SK-N-SH treated with all-trans-retinoic acid at 6 μM for 48 hours (cell line): ENCODE measurements around the gene TRPM1.
"Not testable (repeated sequence)": the region's sequence is repeated elsewhere in the genome, so short reads cannot be mapped to it uniquely, and the experiment has no call there.

Experiments
- ATAC-seq: fragments of 200-7000 bp; cut with Tn5 transposase; 3 replicates; pipeline ENCODE4 v1.9.1; 2020; ENCODE audit warnings: mild to moderate bottlenecking, moderate library complexity
- BACH2 ChIP-seq: fragments of 250-450 bp; sonication (Bioruptor Pico); IDR thresholded peaks from 2 replicates; pipeline ENCODE4 v1.9.0; 2021; ENCODE audit warnings: mild to moderate bottlenecking, borderline replicate concordance
- CSDC2 ChIP-seq: fragments of 250-450 bp; sonication (Bioruptor Pico); IDR thresholded peaks from 2 replicates; pipeline ENCODE4 v1.5.0; 2020; ENCODE audit warnings: mild to moderate bottlenecking, moderate library complexity
- OSR1 ChIP-seq: fragments of 250-450 bp; sonication (Bioruptor Pico); IDR thresholded peaks from 2 replicates; pipeline ENCODE4 v1.8.0; 2022; ENCODE audit warnings: moderate library complexity, mild to moderate bottlenecking, inconsistent platforms
- PPARA ChIP-seq: fragments of 250-450 bp; sonication (Bioruptor Pico); IDR thresholded peaks from 2 replicates; pipeline ENCODE4 v1.5.0; 2020; ENCODE audit warnings: mild to moderate bottlenecking, borderline replicate concordance
- RARB ChIP-seq: fragments of 250-450 bp; sonication (Bioruptor Pico); IDR thresholded peaks from 2 replicates; pipeline ENCODE4 v1.8.0; 2021; ENCODE audit warnings: mild to moderate bottlenecking, moderate library complexity
- SNAI2 ChIP-seq: fragments of 250-450 bp; sonication (Bioruptor Pico); IDR thresholded peaks from 2 replicates; pipeline ENCODE4 v1.5.0; 2020; ENCODE audit warnings: mild to moderate bottlenecking, moderate library complexity
- TCF4 ChIP-seq: fragments of 250-450 bp; sonication (Bioruptor Pico); IDR thresholded peaks from 2 replicates; pipeline ENCODE4 v1.8.0; 2021; ENCODE audit warnings: mild to moderate bottlenecking, moderate library complexity, borderline replicate concordance
- TOX ChIP-seq: fragments of 250-450 bp; sonication (Bioruptor Pico); IDR thresholded peaks from 2 replicates; pipeline ENCODE4 v1.8.0; 2021; ENCODE audit warnings: mild to moderate bottlenecking, moderate library complexity, borderline replicate concordance
- ZC3H10 ChIP-seq: fragments of 250-450 bp; sonication (Bioruptor Pico); IDR thresholded peaks from 2 replicates; pipeline ENCODE4 v1.5.1; 2021; ENCODE audit warnings: mild to moderate bottlenecking, moderate library complexity
- ZFP3 ChIP-seq: fragments of 250-450 bp; sonication (Bioruptor Pico); IDR thresholded peaks from 2 replicates; pipeline ENCODE4 v1.5.0; 2020; ENCODE audit warnings: mild to moderate bottlenecking, moderate library complexity
- ZNF565 ChIP-seq: fragments of 450-650 bp; formaldehyde crosslinking; conservative IDR thresholded peaks from 2 replicates; pipeline ENCODE4 v1.5.0; 2020; ENCODE audit warnings: low read depth, mild to moderate bottlenecking, moderate library complexity
- ZNF70 ChIP-seq: fragments of 450-650 bp; formaldehyde crosslinking; IDR thresholded peaks from 2 replicates; pipeline ENCODE4 v1.5.0; 2020; ENCODE audit warnings: mild to moderate bottlenecking, moderate library complexity
- ZNF8 ChIP-seq: fragments of 450-650 bp; formaldehyde crosslinking; IDR thresholded peaks from 2 replicates; pipeline ENCODE4 v1.5.0; 2020; ENCODE audit warnings: mild to moderate bottlenecking, moderate library complexity
- TF ChIP-seq, protein P1 (sequence below): fragments of 250-450 bp; sonication (Bioruptor Pico); IDR thresholded peaks from 2 replicates; pipeline ENCODE4 v1.5.1; 2021; ENCODE audit warnings: mild to moderate bottlenecking, moderate library complexity
- TF ChIP-seq, protein P2 (sequence below): fragments of 250-450 bp; sonication (Bioruptor Pico); IDR thresholded peaks from 2 replicates; pipeline ENCODE4 v1.8.0; 2021; ENCODE audit warnings: low read depth, mild to moderate bottlenecking, moderate library complexity, borderline replicate concordance
- TF ChIP-seq, protein P3 (sequence below): fragments of 250-450 bp; sonication (Bioruptor Pico); IDR thresholded peaks from 2 replicates; pipeline ENCODE4 v1.8.0; 2020; ENCODE audit warnings: mild to moderate bottlenecking, moderate library complexity, borderline replicate concordance
- TF ChIP-seq, protein P4 (sequence below): fragments of 250-450 bp; sonication (Bioruptor Pico); IDR thresholded peaks from 2 replicates; pipeline ENCODE4 v1.5.1; 2020; ENCODE audit warnings: low read depth, mild to moderate bottlenecking, moderate library complexity

TRPM1 gene

DNA sequence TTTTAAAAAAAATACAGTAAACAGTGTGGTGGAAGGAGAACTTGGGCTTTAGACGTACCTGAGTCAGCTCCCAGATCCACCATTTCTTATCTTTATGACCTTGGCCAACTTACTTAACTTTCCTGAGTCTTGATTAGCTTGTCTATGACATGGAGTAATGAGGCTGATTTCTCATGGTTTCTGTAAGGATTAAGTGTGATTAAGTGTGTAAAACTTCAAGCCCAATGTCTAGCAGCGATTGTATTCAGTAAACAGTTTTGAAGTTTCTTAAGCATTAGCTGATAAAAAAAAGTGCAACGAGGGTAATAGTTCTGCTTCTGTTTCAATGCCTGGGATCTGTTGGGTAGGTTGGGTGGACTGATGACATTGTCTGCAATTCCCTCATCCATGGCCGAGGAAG is 10.8 kb downstream of the TRPM1 start:
- TF ChIP-seq ZFP3, result no peak
- TF ChIP-seq, protein P1, sequence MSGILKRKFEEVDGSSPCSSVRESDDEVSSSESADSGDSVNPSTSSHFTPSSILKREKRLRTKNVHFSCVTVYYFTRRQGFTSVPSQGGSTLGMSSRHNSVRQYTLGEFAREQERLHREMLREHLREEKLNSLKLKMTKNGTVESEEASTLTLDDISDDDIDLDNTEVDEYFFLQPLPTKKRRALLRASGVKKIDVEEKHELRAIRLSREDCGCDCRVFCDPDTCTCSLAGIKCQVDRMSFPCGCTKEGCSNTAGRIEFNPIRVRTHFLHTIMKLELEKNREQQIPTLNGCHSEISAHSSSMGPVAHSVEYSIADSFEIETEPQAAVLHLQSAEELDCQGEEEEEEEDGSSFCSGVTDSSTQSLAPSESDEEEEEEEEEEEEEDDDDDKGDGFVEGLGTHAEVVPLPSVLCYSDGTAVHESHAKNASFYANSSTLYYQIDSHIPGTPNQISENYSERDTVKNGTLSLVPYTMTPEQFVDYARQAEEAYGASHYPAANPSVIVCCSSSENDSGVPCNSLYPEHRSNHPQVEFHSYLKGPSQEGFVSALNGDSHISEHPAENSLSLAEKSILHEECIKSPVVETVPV, result no peak
- TF ChIP-seq, protein P2, sequence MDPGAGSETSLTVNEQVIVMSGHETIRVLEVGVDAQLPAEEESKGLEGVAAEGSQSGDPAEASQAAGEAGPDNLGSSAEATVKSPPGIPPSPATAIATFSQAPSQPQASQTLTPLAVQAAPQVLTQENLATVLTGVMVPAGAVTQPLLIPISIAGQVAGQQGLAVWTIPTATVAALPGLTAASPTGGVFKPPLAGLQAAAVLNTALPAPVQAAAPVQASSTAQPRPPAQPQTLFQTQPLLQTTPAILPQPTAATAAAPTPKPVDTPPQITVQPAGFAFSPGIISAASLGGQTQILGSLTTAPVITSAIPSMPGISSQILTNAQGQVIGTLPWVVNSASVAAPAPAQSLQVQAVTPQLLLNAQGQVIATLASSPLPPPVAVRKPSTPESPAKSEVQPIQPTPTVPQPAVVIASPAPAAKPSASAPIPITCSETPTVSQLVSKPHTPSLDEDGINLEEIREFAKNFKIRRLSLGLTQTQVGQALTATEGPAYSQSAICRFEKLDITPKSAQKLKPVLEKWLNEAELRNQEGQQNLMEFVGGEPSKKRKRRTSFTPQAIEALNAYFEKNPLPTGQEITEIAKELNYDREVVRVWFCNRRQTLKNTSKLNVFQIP (CRISPR knock-in tag), result no peak
- TF ChIP-seq PPARA (CRISPR knock-in tag), result no peak
- TF ChIP-seq SNAI2 (CRISPR knock-in tag), result no peak
- TF ChIP-seq ZC3H10, result no peak
- no peak for TF ChIP-seq BACH2 (CRISPR knock-in tag)
- no peak for TF ChIP-seq ZNF8 (CRISPR knock-in tag)
- no peak for ATAC-seq

DNA sequence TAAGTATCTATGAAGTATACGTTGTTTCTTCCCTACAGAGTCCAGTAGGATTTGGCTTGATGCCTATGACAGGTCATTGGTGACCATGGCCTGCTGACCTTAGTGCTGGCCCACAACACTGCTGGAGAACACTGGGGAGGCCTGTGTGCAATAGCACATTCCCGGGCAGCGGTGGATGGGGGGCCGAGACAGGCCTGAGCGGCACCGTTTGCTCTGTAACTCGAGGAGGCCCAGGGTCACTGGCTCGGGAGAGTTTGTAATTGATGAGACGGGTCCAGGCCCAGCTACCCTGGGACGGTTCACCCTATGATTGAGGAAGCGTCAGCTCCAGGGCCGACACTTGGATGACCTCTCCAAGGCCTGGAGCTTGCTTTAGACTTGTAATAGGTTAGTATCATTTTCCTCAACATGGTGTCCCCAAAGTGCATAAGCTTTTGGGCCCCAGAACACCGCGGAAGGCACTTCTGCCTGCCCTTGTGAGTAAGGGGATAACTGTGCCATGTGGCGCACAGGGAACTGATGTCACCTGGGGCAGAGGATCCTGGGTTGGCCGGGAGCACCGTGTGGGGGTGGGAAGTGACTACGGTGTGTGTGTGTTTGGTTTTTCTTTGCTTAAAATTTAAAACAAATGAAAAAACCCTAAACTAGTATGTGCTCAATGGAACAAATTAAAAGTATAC is 12.0 kb downstream of the TRPM1 start:
- ATAC-seq, result no peak
- TF ChIP-seq ZC3H10, result no peak
- TF ChIP-seq ZNF70 (CRISPR knock-in tag), result no peak
- no peak for TF ChIP-seq OSR1 (CRISPR knock-in tag)
- TF ChIP-seq, protein P1, result no peak
- TF ChIP-seq, protein P3, sequence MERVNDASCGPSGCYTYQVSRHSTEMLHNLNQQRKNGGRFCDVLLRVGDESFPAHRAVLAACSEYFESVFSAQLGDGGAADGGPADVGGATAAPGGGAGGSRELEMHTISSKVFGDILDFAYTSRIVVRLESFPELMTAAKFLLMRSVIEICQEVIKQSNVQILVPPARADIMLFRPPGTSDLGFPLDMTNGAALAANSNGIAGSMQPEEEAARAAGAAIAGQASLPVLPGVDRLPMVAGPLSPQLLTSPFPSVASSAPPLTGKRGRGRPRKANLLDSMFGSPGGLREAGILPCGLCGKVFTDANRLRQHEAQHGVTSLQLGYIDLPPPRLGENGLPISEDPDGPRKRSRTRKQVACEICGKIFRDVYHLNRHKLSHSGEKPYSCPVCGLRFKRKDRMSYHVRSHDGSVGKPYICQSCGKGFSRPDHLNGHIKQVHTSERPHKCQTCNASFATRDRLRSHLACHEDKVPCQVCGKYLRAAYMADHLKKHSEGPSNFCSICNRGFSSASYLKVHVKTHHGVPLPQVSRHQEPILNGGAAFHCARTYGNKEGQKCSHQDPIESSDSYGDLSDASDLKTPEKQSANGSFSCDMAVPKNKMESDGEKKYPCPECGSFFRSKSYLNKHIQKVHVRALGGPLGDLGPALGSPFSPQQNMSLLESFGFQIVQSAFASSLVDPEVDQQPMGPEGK (CRISPR knock-in tag), result no peak
- TF ChIP-seq BACH2 (CRISPR knock-in tag), result no peak

DNA sequence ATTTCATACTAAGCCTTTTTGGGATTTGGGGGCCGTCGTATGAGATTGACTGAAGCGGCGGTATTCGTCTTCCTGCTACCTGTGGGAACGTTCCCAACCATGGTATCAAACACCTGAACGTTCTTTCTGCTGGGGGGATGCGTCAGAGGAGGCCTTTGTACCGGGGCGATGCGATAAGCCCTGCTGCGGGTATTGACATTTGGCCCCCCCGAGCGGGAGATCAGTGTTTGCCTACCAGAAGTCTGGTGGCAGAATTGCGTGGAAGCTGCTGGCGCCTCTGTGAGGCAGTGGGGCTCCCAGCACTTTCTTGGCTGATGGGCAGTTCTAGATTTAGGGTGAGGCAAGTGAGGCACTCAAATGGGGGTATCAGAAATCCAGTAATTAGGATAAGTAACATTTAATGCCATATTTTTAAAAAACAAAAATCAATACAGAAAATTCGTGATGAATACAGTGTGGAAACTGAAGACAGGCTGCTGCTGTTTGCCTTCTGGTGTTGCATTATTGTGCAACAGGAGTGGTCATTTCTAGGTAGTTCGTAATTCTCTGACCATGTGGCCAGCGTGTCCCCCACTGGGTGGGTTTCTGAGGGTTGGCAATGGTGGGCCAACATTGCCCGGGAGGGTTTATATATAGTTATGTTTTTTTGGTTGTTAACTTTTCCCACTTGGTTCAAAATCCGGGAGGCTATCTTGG is 12.7 kb downstream of the TRPM1 start:
- no peak for TF ChIP-seq TOX (CRISPR knock-in tag)
- ATAC-seq, result no peak

DNA sequence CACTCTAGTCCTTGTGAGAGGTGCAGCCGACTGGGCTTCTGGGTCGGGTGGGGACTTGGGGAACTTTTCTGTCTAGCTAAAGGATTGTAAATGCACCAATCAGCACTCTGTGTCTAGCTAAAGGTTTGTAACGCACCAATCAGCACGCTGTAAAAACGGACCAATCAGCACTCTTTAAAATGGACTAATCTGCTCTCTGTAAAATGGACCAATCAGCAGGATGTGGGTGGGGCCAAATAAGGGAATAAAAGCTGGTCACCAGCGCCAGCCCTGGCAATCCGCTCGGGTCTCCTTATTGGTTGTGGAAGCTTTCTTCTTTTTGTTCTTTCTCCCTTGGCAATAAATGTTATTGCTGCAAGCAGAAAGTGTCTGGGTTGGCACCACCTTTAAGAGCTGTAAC is 13.5 kb downstream of the TRPM1 start:
- not testable (repeated sequence) for ATAC-seq

DNA sequence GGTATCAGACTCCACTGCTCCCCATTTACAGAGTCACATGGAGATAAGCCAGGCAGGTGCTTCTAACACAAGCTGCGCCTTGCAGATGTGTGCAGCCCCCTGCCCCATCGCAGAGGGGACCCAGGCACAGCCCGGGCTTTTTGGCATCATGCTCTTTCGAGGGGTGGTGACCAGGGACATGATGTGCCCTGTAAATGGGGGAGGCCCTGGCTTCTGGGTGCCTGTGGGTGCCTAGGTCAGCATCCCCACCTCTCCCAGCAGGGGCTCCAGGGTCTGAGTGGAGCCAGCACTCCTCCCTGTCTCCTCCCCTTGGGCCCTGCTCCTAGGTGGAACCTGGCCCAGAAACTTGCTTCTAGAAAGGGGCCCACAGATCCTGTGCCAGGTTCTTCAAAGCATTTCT is 15.2 kb downstream of the TRPM1 start:
- no peak for ATAC-seq
- TF ChIP-seq TCF4 (CRISPR knock-in tag) (no peak), TOX (CRISPR knock-in tag) (no peak), RARB (CRISPR knock-in tag) (no peak), ZNF565 (CRISPR knock-in tag) (no peak), ZFP3 (no peak), CSDC2 (CRISPR knock-in tag) (no peak), SNAI2 (CRISPR knock-in tag) (no peak)
- TF ChIP-seq, protein P4, sequence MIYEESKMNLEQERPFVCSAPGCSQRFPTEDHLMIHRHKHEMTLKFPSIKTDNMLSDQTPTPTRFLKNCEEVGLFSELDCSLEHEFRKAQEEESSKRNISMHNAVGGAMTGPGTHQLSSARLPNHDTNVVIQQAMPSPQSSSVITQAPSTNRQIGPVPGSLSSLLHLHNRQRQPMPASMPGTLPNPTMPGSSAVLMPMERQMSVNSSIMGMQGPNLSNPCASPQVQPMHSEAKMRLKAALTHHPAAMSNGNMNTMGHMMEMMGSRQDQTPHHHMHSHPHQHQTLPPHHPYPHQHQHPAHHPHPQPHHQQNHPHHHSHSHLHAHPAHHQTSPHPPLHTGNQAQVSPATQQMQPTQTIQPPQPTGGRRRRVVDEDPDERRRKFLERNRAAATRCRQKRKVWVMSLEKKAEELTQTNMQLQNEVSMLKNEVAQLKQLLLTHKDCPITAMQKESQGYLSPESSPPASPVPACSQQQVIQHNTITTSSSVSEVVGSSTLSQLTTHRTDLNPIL (CRISPR knock-in tag), result no peak
